Breast epithelium (tissue), 3 donors: ENCODE data around the gene CYP46A1.

Source experiments
- POLR2AphosphoS5 ChIP-seq, 3 donors: sonication (generic); formaldehyde crosslinking; IDR thresholded peaks; one replicate each; pipeline ENCODE4 v1.6.1; 2017; ENCODE audit warnings: antibody characterized with exemption in 3 of 3
- TF ChIP-seq, protein P1 (sequence below), 3 donors: fragments of 450-650 bp; IDR thresholded peaks; one replicate each; pipeline ENCODE4 v1.5.1; 2016 to 2017; ENCODE audit warnings: antibody characterized with exemption in 3 of 3, mild to moderate bottlenecking in 3 of 3, moderate library complexity in 3 of 3

DNA sequence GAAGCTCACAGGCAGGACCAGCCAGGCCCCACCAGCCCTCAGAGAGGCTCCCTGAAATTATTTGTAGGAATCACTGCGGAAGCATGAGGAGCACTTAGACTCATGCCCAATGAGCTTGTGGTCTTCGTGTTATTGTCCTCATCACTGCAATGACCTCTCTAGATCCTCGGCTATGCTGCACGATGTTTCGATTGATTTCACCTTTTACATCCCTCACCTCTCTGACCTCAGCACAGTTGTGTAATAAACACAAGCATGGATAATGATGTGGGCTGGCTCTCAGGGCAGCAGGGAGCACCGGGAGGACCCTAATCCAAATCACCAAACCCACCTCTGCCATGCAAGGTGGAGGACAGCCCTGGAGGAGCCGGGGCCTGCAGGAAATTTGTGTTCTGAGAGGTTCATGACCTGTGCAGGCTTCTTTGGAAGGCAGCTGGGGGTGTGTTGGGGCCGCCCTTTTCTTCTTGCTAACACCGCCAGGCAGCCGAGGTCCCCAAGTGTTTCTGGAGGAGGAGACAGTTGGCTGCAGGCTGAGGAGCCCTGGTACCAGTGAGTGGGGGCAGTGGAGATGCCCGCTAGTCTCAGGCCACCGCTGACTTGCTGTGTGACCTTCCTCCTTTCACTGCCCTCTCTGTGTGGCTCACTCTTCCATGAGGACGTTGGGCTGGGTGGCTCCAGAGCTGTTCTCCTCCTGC, 79.6 kb downstream of the CYP46A1 start:
- TF ChIP-seq, protein P1, sequence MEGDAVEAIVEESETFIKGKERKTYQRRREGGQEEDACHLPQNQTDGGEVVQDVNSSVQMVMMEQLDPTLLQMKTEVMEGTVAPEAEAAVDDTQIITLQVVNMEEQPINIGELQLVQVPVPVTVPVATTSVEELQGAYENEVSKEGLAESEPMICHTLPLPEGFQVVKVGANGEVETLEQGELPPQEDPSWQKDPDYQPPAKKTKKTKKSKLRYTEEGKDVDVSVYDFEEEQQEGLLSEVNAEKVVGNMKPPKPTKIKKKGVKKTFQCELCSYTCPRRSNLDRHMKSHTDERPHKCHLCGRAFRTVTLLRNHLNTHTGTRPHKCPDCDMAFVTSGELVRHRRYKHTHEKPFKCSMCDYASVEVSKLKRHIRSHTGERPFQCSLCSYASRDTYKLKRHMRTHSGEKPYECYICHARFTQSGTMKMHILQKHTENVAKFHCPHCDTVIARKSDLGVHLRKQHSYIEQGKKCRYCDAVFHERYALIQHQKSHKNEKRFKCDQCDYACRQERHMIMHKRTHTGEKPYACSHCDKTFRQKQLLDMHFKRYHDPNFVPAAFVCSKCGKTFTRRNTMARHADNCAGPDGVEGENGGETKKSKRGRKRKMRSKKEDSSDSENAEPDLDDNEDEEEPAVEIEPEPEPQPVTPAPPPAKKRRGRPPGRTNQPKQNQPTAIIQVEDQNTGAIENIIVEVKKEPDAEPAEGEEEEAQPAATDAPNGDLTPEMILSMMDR (IDR thresholded peaks at IDR 0.05), result no peak
- TF ChIP-seq POLR2AphosphoS5 (IDR thresholded peaks at IDR 0.05), result no peak
